22Rv1 (cell line): ENCODE data around the gene BICC1.

Source experiments
- ZFX ChIP-seq: fragments of 450-650 bp; IDR thresholded peaks from 2 replicates; pipeline ENCODE4 v1.6.1; 2017; ENCODE audit warnings: antibody characterized with exemption, borderline replicate concordance
- TF ChIP-seq, protein P1 (sequence below): fragments of 450-650 bp; IDR thresholded peaks from 2 replicates; pipeline ENCODE4 v1.5.1; 2017; ENCODE audit warnings: mild to moderate bottlenecking

DNA sequence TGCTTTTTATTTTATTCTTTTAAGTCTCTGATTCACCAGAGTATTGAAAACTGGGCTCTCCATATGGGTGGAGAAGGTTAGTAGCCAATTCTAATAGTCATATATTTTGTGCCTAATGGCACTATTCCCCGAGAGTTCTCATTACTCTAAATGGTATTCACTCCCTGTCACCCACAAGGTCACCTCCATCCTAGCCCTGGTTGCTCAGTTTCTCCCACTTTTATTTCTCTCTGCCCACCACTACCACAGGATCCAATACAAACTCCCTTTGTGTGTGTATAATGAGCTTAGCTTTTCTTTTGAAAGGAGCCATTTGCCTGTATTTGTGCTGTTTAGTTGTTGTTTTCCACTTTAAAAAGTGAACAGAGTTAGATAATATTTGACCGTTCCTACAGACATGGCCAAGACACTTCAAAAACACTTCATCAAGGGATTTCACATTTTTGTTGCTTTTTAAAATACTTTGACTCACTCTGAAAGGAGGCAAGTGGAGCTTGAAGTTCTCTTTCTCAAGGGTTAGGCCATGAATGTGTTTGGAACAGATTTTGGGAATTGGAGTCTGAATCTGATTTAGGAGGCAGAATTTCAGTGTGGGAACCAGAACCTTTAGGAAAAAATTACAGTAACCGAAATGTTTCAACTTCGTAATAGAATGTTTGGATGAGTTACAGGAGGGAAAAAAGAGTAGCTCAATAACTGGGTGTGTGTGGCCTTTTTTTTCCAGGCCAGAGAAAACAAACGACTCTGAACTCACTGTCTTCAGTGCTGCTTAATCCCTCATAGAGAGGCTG is 321.3 kb downstream of the BICC1 start:
- TF ChIP-seq, protein P1, sequence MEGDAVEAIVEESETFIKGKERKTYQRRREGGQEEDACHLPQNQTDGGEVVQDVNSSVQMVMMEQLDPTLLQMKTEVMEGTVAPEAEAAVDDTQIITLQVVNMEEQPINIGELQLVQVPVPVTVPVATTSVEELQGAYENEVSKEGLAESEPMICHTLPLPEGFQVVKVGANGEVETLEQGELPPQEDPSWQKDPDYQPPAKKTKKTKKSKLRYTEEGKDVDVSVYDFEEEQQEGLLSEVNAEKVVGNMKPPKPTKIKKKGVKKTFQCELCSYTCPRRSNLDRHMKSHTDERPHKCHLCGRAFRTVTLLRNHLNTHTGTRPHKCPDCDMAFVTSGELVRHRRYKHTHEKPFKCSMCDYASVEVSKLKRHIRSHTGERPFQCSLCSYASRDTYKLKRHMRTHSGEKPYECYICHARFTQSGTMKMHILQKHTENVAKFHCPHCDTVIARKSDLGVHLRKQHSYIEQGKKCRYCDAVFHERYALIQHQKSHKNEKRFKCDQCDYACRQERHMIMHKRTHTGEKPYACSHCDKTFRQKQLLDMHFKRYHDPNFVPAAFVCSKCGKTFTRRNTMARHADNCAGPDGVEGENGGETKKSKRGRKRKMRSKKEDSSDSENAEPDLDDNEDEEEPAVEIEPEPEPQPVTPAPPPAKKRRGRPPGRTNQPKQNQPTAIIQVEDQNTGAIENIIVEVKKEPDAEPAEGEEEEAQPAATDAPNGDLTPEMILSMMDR = no peak
- TF ChIP-seq ZFX = no peak
